ENCODE results near the gene LAP3.

- TF ChIP-seq BHLHE40 (IDR thresholded peaks at IDR 0.05; ENCODE audit: borderline replicate concordance) (no peak), FOXM1 (IDR thresholded peaks at IDR 0.05; ENCODE audit: borderline replicate concordance) (no peak), L3MBTL2 (conservative IDR thresholded peaks at IDR 0.05) (no peak)
These were observed 30.8 kb upstream of the LAP3 start for GRCh38 chr4:17546222-17546621.
